ENCODE data around the gene ZBTB17. TPM values are rescaled to one million over a fixed set of nuclear protein-coding genes. Genes with fewer than 3 reads are reported as not detected.
A peak's percentile ranks its signal among the peaks of the same experiment; 100 is the strongest.
"Not testable (repeated sequence)": the region's sequence is repeated elsewhere in the genome, so short reads cannot be mapped to it uniquely, and the experiment has no call there.

Gene ZBTB17
- total RNA-seq, 1 donor from 2014 or later = 47.1 TPM

DNA sequence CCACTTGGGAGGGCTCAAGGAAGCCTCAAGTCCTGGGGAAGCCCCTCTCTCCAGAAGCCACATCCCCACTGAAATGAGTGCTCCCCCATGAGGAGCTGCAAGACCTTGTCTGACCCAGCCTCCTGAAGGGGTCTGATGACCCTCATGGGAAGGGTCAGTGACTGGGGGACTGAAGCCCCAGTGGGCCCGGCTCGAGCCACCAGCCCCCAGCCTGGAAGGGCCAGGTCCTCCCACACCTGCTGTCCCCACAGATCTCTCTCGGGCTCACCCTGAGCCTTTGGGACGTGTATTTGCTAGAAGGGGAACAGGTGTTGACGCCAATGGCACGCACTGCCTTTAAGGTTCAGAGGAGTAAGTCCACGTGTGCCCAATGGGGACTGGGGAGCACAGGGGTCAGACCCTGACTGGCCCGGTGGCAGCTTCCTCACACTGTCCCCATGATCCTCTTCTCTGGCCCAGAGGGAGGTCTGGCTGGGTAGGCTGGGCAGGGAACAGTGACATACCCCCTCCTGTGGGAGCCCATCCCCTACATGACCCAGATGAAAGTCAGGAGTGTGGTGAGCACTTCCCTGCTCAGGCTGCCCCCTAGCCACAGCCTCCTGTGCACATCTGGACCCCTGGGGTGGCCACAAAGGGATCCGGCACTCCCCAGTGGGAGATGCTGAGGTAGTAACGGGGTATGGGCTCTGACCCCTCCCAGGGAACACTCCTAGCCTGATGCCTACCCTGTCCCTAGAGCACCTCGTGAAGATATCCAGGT lies 15.7 kb upstream of the ZBTB17 start:
- DNase-seq (ENCODE audit: low read depth) = no peak

DNA sequence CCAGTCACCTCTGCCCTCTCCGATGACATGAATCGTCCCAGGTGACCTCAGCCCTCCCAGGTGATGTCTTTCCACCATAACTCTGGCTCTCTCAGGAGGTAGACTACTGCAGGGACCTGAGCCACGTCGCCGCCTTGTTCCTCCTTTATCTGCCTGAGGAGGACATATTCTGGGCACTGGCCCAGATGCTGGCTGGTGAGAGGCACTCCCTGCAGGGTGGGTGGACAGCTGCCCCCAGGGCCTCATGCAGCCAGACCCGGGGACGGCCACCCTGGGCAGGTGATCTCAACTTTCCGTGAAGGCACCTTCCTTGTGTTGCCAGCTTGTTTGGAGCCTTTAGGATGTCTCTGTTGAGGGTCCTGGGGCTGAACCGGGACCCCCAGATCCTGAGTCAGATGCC lies 13.9 kb upstream of the ZBTB17 start:
- no peak for DNase-seq (ENCODE audit: low read depth)

DNA sequence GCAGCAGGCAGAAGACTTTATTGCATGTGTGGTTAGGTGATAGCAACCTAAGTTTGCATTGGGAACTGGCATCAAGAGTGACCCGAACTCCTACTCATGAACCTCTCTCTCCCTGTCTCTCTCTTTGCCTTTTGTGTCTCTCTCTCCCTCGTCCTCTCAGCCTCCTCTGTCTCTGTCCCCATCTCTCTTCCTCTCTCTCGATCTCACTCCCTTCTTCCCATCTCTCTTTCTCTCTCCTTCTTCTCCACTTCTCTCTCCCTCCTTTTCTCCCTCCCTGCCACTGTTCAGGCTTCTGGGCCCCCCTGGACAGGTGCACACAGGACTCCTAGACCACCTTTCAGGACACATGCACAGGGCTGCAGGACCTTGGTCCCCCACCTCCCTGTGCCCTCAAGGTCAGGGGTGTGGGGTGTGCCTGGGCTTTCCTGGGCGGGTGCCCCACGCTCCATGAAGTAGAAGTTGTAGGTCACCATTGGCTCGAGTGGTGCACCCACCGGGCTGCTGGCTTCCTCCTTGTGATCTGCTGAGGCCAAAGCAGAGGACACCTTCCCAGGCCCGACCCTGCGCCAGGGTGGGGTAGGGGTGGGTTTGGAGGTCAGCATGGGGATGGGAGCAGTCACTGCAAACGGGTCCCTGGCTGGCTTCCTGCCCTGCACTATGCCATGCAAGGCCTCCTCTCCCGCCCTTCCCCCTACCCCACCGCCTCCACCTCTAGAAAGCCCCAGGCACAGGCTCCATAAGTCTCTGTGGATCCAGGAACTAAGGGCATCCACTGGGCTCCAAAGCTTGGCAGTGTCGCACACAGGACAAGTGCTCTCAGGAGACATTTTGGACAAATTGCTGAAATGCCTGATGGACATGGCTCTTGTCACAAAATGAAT lies 13.2 kb upstream of the ZBTB17 start:
- no peak for DNase-seq (ENCODE audit: low read depth)

DNA sequence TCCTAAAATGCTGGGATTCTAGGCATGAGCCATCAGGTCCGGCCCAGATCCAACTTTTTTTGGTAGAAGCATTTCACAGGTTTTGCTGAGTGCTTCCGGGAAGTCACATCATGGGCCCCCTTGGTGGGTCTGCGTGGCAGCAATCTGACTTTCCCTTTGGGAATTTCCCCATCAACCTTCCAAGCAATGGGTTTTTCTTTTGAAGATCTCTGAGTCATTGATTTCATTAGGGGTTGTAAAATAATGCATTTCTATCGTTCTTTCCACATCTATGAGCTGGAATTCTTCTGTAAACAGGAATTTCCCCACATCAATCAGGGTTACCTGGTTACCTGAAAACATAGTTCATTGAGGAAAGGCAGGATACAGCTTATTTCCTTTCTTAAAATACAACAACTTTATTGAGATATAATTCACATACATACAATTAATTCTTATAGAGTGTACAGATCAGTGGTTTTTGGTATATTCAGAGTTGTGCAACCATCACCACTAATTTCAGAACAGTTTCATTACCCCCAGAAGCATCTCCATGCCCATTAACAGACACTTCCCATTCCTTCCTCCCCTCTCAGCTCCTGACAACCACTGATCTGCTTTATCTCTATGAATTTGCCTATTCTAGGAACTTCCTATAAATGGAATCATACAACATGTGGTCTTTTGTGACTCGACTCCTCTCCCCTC lies 9.9 kb upstream of the ZBTB17 start:
- DNase-seq (ENCODE audit: low read depth) = no peak

DNA sequence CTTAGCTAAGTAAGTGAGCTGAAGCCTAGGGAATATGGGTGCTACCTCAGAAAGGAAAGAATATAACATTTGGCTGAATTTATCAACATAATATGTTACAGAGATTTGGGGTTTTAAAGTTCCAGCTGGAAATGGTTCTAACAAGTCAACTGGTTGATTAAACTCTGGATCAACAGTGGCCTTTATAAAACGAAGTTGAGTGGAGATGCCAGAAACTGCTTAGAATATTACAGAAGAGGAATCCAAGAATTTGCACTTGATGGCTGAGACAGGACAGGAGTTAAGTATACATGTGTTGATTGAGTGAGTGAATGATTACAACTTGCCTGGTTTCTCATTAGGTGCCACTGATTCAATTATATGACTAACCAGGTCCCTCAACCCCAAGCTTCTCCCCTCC lies 7.4 kb upstream of the ZBTB17 start:
- DNase-seq (ENCODE audit: low read depth) = no peak

DNA sequence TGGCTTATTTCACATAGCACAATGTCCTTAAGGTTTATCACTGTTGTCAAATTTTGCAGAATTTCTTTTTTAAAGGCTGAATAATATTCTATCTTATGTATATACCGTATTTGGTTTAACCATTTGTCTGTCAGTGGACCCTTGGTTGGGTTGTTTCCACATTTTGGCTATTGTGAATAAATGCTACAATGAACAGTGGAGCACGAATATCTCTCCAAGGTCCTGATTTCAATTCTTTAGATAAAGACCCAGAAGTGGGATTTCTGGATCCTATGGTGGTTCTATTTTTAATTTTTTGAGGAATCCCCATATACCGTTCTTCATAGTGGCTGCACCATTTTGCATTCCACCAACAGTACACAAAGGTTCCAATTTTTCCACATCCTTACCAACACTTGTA lies 5.8 kb upstream of the ZBTB17 start:
- DNase-seq (ENCODE audit: low read depth) = no peak

DNA sequence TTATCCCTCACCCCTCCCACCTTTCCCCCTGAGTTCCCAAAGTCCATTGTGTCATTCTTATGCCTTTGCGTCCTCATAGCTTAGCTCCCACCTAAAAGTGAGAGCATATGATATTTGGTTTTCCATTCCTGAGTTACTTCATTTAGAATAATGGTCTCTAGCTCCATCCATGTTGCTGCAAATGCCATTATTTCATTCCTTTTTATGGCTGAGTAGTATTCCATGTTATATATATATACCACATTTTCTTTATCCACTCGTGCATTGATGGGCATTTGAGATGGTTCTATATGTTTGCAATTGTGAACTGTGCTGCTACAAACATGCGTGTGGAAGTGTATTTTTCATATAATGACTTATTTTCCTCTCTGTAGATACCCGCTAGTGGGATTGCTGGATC lies 2.0 kb upstream of the ZBTB17 start:
- DNase-seq (ENCODE audit: low read depth) = not testable (repeated sequence)

DNA sequence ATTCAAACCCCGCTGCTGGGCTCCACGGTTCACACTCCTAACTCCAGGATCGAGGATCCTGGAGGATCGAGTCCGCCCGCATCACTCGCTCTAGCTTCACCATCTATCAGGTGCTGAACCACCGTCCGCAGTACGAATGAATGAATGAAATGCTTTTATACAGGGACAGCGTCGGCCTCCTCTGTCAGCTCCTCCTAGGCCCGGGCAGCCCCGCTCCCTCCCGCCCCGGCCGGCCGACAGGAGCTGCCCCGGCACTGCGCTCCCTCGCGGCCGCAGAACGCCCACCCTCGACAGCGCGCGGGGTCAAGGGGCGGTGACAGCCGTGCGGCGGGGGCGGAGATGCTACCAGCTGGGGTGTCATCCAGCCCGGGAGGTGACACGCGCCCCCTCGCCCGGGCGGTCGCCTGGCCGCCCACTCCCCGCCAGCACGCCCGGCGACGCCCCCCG lies 520 bp downstream of the ZBTB17 start:
- peak; percentile 73 for DNase-seq (ENCODE audit: low read depth)

DNA sequence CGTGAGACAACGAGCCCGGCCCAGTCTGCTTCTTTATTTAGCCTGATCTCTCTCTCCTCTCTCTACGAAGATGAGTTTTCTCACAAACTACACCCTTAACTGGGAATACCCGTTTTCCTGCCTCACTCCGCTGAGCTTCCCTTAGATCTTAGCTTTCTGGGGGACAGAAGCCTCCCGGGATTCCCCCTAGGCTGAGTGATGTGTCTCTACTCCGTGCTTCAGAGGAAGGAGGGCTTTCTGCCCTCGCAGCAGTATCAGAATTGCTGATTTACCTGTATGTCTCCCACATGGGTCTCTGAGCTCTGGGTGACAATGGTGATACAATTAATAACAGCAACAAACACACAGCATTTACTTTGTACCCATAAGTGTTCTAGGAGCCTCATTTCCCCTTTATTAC lies 1.0 kb downstream of the ZBTB17 start:
- no peak for DNase-seq (ENCODE audit: low read depth)

DNA sequence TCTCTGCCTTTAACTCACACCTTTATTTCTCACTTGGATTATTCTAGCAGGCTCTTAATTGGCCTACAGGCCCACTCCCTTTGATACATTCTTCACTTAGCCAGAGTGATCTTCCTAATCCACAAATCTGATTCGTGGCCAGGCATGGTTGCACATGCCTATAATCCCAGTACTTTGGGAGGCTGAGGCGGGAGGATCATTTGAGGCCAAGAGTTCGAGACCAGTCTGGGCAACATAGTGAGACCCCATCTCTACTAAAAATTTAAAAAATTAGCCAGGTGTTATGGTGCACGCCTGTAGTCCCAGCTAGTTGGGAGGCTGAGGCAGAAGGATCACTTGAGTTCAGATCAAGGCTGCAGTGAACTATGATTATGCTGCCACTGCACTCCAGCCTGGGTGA lies 2.1 kb downstream of the ZBTB17 start:
- DNase-seq (ENCODE audit: low read depth) = no peak

DNA sequence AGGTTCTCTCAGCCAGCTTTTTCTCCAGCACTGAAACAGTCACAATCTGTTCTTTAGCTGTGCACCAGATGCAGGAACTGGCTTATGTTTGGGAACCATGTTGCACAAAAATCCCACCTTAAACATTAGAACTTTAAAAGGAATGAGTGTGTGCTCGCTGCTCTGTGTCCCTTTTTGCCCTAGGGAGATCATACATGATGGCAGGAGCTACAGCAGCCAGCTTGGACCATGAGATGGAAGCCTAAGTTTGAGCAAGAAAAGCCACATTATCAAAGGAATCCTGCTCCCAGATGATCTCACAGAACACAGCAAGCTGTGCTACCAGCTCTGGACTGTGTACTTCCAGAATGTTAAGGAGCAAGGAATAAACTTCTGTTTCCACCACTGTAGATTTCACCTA lies 3.5 kb downstream of the ZBTB17 start:
- DNase-seq (ENCODE audit: low read depth) = no peak

DNA sequence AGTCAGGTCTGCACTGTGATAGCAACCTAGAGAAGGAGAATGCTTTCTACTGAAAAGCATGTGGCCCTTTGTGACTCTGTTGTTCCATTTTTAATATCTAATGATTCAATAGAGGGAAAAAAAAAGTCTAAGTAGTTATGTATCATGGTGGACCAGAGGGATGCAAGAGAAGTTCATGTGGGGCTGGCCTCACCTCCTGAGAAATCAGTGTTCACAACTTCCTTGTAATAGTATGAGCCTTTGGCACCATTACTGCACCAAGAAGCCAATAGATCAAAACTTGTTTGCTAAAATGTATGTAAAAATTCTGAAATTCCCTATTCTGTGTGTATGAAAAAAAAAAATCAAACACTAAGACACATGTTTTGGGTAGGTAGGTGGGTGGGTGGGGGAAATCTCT lies 5.0 kb downstream of the ZBTB17 start:
- DNase-seq (ENCODE audit: low read depth) = no peak

DNA sequence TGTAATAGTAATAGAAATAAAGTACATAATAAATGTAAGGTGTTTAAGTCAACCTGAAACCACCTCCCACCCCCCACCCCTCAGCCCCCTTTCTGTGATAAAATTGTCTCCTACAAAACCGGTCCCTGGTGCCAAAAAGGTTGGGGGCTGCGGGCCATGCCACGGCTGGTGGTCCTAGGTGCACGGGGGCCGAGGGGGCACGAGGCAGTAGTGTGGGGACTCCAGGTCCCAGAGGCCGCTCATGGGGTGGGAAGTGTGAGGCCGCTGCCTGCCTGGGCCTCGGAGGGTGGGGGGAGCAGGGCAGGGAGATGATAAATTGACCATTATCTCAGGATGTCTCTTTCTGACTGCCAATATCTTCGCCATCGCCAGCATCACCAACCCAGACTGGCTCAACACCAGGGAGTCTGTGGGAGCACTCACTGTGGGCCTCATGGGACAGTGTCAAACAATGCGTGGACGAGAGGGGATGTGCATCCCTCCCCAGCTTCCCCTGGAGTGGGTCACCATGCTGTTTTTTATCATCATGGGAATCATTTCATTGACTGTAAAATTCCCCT lies 6.5 kb downstream of the ZBTB17 start:
- no peak for DNase-seq (ENCODE audit: low read depth)

DNA sequence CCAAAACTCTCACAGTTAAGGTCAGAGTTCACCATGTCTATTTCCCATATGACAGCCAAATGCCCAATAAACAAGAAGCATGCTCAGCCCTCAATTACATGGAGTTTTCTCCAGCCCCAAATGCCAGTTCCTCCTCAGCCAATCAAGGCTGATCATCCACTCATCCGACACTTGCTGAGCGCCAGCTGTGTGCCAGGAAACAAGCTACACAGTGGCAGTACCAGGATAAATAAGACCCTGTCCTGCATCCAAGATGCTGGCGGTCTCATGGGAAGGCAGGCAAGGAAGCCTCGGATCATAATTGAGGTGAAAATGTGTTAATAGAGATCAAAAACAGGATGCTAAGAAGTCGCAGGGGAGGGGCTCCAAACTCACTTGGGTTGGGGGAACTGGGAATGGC lies 7.7 kb downstream of the ZBTB17 start:
- DNase-seq (ENCODE audit: low read depth) = no peak

DNA sequence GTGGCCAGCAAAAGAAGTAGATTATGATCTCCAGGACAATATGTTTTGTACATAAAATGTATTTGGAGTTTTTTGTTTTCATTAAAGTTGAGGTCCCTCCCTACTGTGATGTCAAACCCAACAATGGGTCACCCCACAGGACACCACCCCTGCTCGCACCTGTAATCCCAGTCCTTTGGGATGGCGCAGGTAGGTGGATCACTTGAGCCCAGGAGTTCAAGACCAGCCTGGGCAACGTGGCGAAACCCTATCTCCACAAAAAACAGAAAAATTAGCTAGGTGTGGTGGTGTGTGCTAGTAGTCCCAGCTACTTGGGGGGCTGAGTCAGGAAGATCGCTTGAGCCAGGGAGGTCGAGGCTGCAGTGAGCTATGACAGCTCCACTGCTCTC lies 9.0 kb downstream of the ZBTB17 start:
- DNase-seq (ENCODE audit: low read depth) = no peak

DNA sequence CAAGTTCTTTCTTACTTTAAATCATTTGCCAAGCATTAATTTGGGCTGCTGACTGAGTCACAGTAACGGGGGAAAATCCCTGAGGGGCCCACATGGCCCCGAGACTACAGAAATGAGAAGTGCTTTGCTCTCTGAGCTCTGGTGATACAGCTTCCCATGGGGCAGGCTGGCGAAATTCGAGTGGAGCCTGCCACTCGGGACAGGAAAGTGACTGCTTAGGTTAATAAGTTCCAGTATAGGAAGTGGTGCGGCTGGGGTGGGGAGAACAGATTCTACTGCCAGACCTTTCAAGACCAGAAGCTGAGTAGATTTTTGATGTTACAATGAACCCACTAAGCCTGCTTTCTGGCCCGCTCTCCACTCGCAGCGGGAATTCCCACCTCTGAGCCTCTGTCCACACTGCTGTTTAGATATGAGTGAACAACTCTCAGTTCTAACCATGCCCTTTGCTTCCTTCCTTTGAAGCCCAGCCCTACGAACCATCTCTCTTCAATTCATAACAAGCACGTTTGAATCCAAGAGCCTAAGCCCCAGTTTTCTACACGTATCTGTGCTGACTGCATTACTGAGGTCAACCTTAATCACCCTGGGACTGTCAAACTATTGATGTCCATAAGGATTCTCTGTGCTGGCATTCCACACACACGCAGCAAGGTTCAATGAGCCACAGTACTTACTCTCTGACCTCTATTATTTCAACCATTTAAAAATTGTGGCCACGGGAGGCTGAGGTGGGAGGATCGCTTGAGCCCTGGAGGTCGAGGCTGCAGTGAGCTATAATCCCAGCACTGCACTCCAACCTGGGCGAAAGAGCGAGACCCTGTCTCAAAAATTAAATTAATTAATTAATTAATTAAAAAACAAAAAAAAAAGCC lies 9.6 kb downstream of the ZBTB17 start:
- DNase-seq (ENCODE audit: low read depth) = peak; percentile 15

DNA sequence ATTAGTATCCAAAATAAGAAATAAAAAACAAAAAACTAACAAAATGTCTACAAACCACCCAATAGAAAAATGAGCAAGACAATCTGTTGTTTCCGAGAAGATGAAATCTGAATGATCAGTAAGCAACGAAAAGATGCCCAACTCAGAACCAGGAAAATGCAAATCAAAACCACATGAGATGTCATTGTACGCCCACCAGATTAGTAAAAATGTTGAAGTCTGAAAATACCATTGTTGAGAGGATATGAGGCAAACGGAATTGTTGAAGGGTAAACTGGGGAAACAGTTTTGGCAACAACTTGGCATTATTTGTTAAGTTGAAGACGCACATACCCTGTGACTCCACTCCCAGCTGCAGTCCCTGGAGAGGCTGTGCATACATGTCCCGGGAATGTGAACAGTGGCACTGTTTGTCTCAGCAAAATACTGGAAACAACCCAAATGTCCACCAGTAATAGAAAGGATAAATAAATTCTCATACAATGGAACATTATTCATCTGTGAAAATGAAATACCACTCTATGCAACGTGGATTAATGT lies 10.6 kb downstream of the ZBTB17 start:
- DNase-seq (ENCODE audit: low read depth) = peak; percentile 19

DNA sequence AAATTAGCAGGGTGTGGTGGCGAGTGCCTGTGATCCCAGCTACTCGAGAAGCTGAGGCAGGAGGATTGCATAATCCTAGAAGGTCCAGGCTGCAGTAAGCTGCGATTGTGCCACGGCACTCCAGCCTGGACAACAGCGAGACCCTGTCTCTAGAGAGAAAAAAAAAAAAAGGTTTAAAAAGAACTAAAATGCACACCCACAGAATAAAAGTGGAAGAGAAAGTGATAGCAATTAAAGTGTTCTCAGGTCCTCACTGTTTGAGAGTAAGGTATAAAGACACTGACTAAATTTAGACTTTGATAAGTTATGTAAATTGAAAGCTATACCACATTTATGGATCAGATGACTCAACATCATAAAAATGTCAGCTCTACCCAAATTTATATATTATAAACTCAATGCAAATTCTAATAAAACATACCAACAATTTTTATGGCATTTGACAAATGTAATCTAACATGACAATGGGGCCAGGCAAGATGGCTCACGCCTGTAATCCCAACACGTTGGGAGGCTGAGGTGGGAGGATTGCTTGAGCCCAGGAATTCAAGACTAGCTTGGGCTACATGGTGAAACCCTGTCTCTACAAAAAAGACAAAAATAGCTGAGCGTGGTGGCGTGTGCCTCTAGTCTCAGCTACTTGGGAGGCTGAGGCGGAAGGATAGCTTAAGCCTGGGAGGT lies 11.8 kb downstream of the ZBTB17 start:
- no peak for DNase-seq (ENCODE audit: low read depth)

DNA sequence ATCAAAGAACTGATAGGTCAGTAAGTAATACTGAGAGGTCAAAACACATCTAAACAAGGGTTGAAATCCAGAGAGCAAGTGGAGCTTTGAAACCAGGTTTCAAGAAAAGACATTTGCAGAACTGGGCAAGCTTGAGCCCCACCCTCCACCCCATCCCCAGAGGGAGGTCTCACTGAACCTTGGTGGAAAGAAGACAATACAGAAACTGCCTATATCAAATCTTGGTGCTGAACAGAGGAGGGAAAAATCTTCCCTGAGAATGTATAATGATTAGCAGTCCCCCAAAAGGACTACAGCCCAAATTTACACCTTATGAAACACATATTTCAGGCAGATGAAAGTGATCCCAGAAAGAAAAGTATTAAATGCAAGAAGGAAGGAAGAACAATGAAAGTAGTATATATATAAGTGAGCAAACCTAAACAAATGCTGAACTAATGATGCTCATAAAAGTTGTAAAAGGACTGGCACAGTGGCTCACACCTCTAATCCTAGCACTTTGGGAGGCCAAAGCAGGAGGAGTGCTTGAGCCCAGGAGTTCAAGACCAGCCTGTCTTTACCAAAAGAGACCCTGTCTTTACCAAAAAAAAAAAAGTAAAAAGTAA lies 12.4 kb downstream of the ZBTB17 start:
- DNase-seq (ENCODE audit: low read depth) = no peak
